GM13976 (cell line): Measurements from ENCODE around the gene SPSB3.
A peak's percentile ranks its signal among the peaks of the same experiment; 100 is the strongest.

Experiments
- DNase-seq: peaks from one replicate; pipeline ENCODE4 v3.0.0; 2012; ENCODE audit warnings: low spot score
- CTCF ChIP-seq: IDR thresholded peaks from 2 replicates; pipeline ENCODE4 v1.5.1; 2012; ENCODE audit warnings: borderline replicate concordance, mild to moderate bottlenecking; ENCODE audit not compliant: insufficient read depth; ENCODE audit errors: extremely low read depth, missing control alignments, control extremely low read depth
- in situ Hi-C: fragments of 300-500 bp; cut with MboI; formaldehyde crosslinking; loops from one replicate; pipeline ENCODE4 v1.12.0; 2022; ENCODE audit warnings: low sequenced_read_pairs, mixed read lengths, inconsistent platforms; ENCODE audit not compliant: unreplicated experiment

SPSB3 gene

GRCh38 chr16:1788708-1789100 is 6.3 kb upstream of the SPSB3 start:
- no peak for DNase-seq
- no peak for TF ChIP-seq CTCF
- in situ Hi-C loops: no loop called here

- no peak for DNase-seq
- in situ Hi-C loops: no loop called here
Measured at GRCh38 chr16:1788095-1788707, 5.8 kb upstream of the SPSB3 start.

GRCh38 chr16:1787322-1788094 is 5.1 kb upstream of the SPSB3 start:
- no peak for TF ChIP-seq CTCF
- DNase-seq: no peak
- in situ Hi-C loops: no loop called here

More at GRCh38 chr16:1788095-1788707, 5.8 kb upstream of the SPSB3 start:
- TF ChIP-seq CTCF: no peak

GRCh38 chr16:1787056-1787321 is 4.6 kb upstream of the SPSB3 start:
- no peak for DNase-seq
- no peak for TF ChIP-seq CTCF
- in situ Hi-C loops: no loop called here

GRCh38 chr16:1786242-1787055 is 4.1 kb upstream of the SPSB3 start:
- DNase-seq: no peak
- TF ChIP-seq CTCF: peak; percentile 15
- in situ Hi-C loops: no loop called here

GRCh38 chr16:1785846-1786170 is 3.4 kb upstream of the SPSB3 start:
- no peak for DNase-seq
- in situ Hi-C loops: no loop called here
- no peak for TF ChIP-seq CTCF
